Measurements from ENCODE around the gene ZNF140.
A peak's percentile ranks its signal among the peaks of the same experiment; 100 is the strongest.

GRCh38 chr12:133080026-133080367, 726 bp upstream of the ZNF140 start:
- TF ChIP-seq CTCF (IDR thresholded peaks at IDR 0.05) (no peak), EP300 (IDR thresholded peaks at IDR 0.05) (no peak), POLR2AphosphoS5 (IDR thresholded peaks at IDR 0.05) (peak in 1 of 3 donors; percentile 87), POLR2A (IDR thresholded peaks at IDR 0.05) (no peak)
